HCT116 (cell line): ENCODE measurements around the gene BCKDK. TPM values are rescaled to one million over a fixed set of nuclear protein-coding genes. Genes with fewer than 3 reads are reported as not detected.

Experiments
- ATAC-seq: fragments of 200-7000 bp; cut with Tn5 transposase; 2 replicates; pipeline ENCODE4 v1.9.1; 2020; ENCODE audit warnings: mild to moderate bottlenecking, moderate library complexity
- Bru-seq: library from RNA; stranded (reverse); fragments of 400-500 nt; gene quantifications from one replicate; lab custom pipeline; 2021; lab: Mats Ljungman, UMichigan
- BruChase-seq, 2 experiments: library from RNA; stranded (reverse); fragments of 400-500 nt; gene quantifications; one replicate each; lab custom pipeline; 2021; lab: Mats Ljungman, UMichigan
- BruUV-seq: library from RNA; stranded (reverse); fragments of 400-500 nt; replicated peaks from 2 replicates; lab custom pipeline; 2021; lab: Mats Ljungman, UMichigan
- CTCF ChIA-PET: fragments of 300-600 bp; sonication (Branson Sonifier 250); formaldehyde crosslinking; loops from one replicate; lab custom pipeline; 2021; ENCODE audit warnings: antibody characterized with exemption; lab: Charles Lee
- POLR2A ChIA-PET: fragments of 300-600, 350-600 bp; sonication (Branson Sonifier 250); formaldehyde crosslinking; loops from one replicate; lab custom pipeline; 2021; ENCODE audit warnings: antibody characterized with exemption; lab: Charles Lee
- RAD21 ChIA-PET, 2 experiments: fragments of 300-600 bp; sonication (Branson Sonifier 250); formaldehyde crosslinking; loops; one replicate each; lab custom pipeline; 2023; ENCODE audit warnings: low total read pairs in 2 of 2; ENCODE audit not compliant: uncharacterized antibody in 2 of 2, unreplicated experiment in 2 of 2, low non-redundant PET in 1 of 2; lab: Charles Lee
- DNase-seq: peaks from one replicate; pipeline ENCODE4 v3.0.0-alpha.2; 2010; ENCODE audit warnings: low read depth, low spot score
- H2AFZ ChIP-seq: fragments of 200-600 bp; shearing (Covaris generic), sonication (generic); 2 replicates; pipeline ENCODE4 v1.6.1; 2017; ENCODE audit warnings: low read depth, mixed run types, mixed read lengths, antibody characterized with exemption, low read length; ENCODE audit not compliant: poor library complexity, severe bottlenecking
- H3K27ac ChIP-seq: 2 replicates; pipeline ENCODE4 v1.5.1; 2012; ENCODE audit warnings: low read depth, low read length
- H3K27me3 ChIP-seq: fragments of 200-600 bp; sonication (generic); 2 replicates; pipeline ENCODE4 v1.6.1; 2016; ENCODE audit warnings: mixed run types, low read length, mixed read lengths; ENCODE audit not compliant: insufficient read depth
- H3K36me3 ChIP-seq, 2 experiments: fragments of 200-500 bp in 1 of 2; fragments of 200-600 bp in 1 of 2; sonication (Bioruptor generic) in 1 of 2; sonication (generic) in 1 of 2; 2 replicates each; pipeline versions ENCODE4 v1.5.1 to v1.6.1; 2014 to 2016; ENCODE audit warnings: low read length in 2 of 2, inconsistent platforms in 1 of 2, mixed read lengths in 1 of 2, mixed run types in 1 of 2; ENCODE audit not compliant: insufficient read depth in 2 of 2, control insufficient read depth in 1 of 2
- H3K4me1 ChIP-seq, 2 experiments: fragments of 200-600 bp in 1 of 2; sonication (generic) in 1 of 2; 2 replicates each; pipeline versions ENCODE4 v1.5.1 to v1.6.1; 2012 to 2017; ENCODE audit warnings: low read length in 2 of 2, inconsistent platforms in 1 of 2, mild to moderate bottlenecking in 1 of 2, mixed read lengths in 1 of 2, mixed run types in 1 of 2, moderate library complexity in 1 of 2; ENCODE audit not compliant: insufficient read depth in 2 of 2, control insufficient read depth in 1 of 2
- H3K4me2 ChIP-seq: fragments of 200-600 bp; sonication (generic); 2 replicates; pipeline ENCODE4 v1.6.1; 2017; ENCODE audit warnings: mixed run types, low read length, mixed read lengths
- H3K4me3 ChIP-seq, 2 experiments: fragments of 200-600 bp in 1 of 2; sonication (generic) in 1 of 2; replicated peaks in 1 of 2; 2 replicates each; pipeline ENCODE4 v1.5.1; 2011 to 2016; ENCODE audit warnings: low read length in 2 of 2, control low read depth in 1 of 2, low read depth in 1 of 2, mild to moderate bottlenecking in 1 of 2, mixed read lengths in 1 of 2, mixed run types in 1 of 2
- H3K79me2 ChIP-seq: fragments of 200-600 bp; sonication (generic); 2 replicates; pipeline ENCODE4 v1.6.1; 2017; ENCODE audit warnings: mild to moderate bottlenecking, mixed run types, low read length, moderate library complexity, mixed read lengths; ENCODE audit not compliant: insufficient read depth
- H3K9ac ChIP-seq: fragments of 200-600 bp; sonication (generic); 2 replicates; pipeline ENCODE4 v1.6.1; 2016; ENCODE audit warnings: low read length, mixed read lengths
- H3K9me2 ChIP-seq: fragments of 200-600 bp; sonication (generic), shearing (Covaris generic); 2 replicates; pipeline ENCODE4 v1.6.1; 2017; ENCODE audit warnings: mixed run types, mild to moderate bottlenecking, moderate library complexity; ENCODE audit not compliant: insufficient read depth
- H3K9me3 ChIP-seq, 2 experiments: fragments of 200-500 bp in 1 of 2; fragments of 200-600 bp in 1 of 2; sonication (Bioruptor generic) in 1 of 2; sonication (generic) in 1 of 2; 2 replicates each; pipeline ENCODE4 v1.6.1; 2014 to 2017; ENCODE audit warnings: low read length in 2 of 2, mixed read lengths in 2 of 2, inconsistent platforms in 1 of 2, low read depth in 1 of 2, mild to moderate bottlenecking in 1 of 2, mixed run types in 1 of 2, moderate library complexity in 1 of 2; ENCODE audit not compliant: control insufficient read depth in 1 of 2, insufficient read depth in 1 of 2
- H4K20me1 ChIP-seq: fragments of 200-600 bp; sonication (generic), shearing (Covaris generic); 2 replicates; pipeline ENCODE4 v1.6.1; 2017; ENCODE audit warnings: mixed run types, mild to moderate bottlenecking, moderate library complexity; ENCODE audit not compliant: insufficient read depth
- CBX3 ChIP-seq: IDR thresholded peaks from 2 replicates; pipeline ENCODE4 v1.6.1; 2012; ENCODE audit warnings: low read depth
- CEBPB ChIP-seq: IDR thresholded peaks from 2 replicates; pipeline ENCODE4 v1.6.1; 2012; ENCODE audit warnings: low read depth
- EGR1 ChIP-seq: IDR thresholded peaks from 2 replicates; pipeline ENCODE4 v1.6.1; 2012; ENCODE audit warnings: low read depth
- ELF1 ChIP-seq: IDR thresholded peaks from 2 replicates; pipeline ENCODE4 v1.6.1; 2012; ENCODE audit warnings: low read depth, borderline replicate concordance
- EZH2 ChIP-seq: fragments of 200-600 bp; sonication (generic); IDR thresholded peaks from 2 replicates; pipeline ENCODE4 v1.6.1; 2017; ENCODE audit warnings: antibody characterized with exemption, mixed run types
- EZH2phosphoT487 ChIP-seq: fragments of 200-600 bp; IDR thresholded peaks from 2 replicates; pipeline ENCODE4 v1.6.1; 2018; ENCODE audit warnings: antibody characterized with exemption, borderline replicate concordance
- FOSL1 ChIP-seq: IDR thresholded peaks from 2 replicates; pipeline ENCODE4 v1.6.1; 2012; ENCODE audit warnings: low read depth
- JUND ChIP-seq: IDR thresholded peaks from 2 replicates; pipeline ENCODE4 v1.6.1; 2012
- MAX ChIP-seq: IDR thresholded peaks from 2 replicates; pipeline ENCODE4 v1.6.1; 2012
- POLR2A ChIP-seq: IDR thresholded peaks from 2 replicates; pipeline ENCODE4 v1.7.0; 2011; ENCODE audit warnings: borderline replicate concordance; ENCODE audit not compliant: insufficient read depth, insufficient read length; ENCODE audit errors: extremely low read depth
- POLR2AphosphoS5 ChIP-seq: IDR thresholded peaks from 2 replicates; pipeline ENCODE4 v1.6.1; 2011; ENCODE audit warnings: mild to moderate bottlenecking, low read depth, low read length, moderate library complexity
- RAD21 ChIP-seq: IDR thresholded peaks from 2 replicates; pipeline ENCODE4 v1.6.1; 2012; ENCODE audit warnings: low read depth, mild to moderate bottlenecking
- REST ChIP-seq: IDR thresholded peaks from 2 replicates; pipeline ENCODE4 v1.6.1; 2012; ENCODE audit warnings: low read depth
- SP1 ChIP-seq: IDR thresholded peaks from 2 replicates; pipeline ENCODE4 v1.6.1; 2012; ENCODE audit warnings: low read depth
- SRF ChIP-seq: IDR thresholded peaks from 2 replicates; pipeline ENCODE4 v1.6.1; 2012; ENCODE audit warnings: low read depth
- TCF7L2 ChIP-seq: IDR thresholded peaks from 2 replicates; pipeline ENCODE4 v1.7.0; 2011; ENCODE audit warnings: borderline replicate concordance, inconsistent platforms; ENCODE audit not compliant: insufficient read depth, insufficient read length; ENCODE audit errors: extremely low read depth
- YY1 ChIP-seq: IDR thresholded peaks from 2 replicates; pipeline ENCODE4 v1.6.1; 2011; ENCODE audit warnings: low read length, low read depth, moderate library complexity, mild to moderate bottlenecking; ENCODE audit not compliant: insufficient replicate concordance; ENCODE audit errors: extremely low read depth
- ZFX ChIP-seq: fragments of 450-650 bp; IDR thresholded peaks from 2 replicates; pipeline ENCODE4 v1.6.1; 2017
- ZNF274 ChIP-seq: fragments of 200-500 bp; sonication (Bioruptor generic); IDR thresholded peaks from 2 replicates; pipeline ENCODE4 v1.6.1; 2014; ENCODE audit warnings: mild to moderate bottlenecking, low read depth, low read length, inconsistent platforms
- intact Hi-C: fragments of 100-400 bp; cut with micrococcal nuclease; formaldehyde crosslinking; loops from 2 replicates; pipeline ENCODE4 v1.10.0; 2022
- long read RNA-seq: library from polyadenylated mRNA; unstranded; transcript quantifications from one replicate; pipeline ENCODE4 v2.0.0, GENCODE V29; 2021; ENCODE audit not compliant: unreplicated experiment
- polyA plus RNA-seq: library from polyadenylated mRNA; unstranded; fragments of >200 nt; gene quantifications from 2 replicates; pipeline ENCODE4 v1.2.1, GENCODE V29; 2012; ENCODE audit warnings: missing spikeins
- total RNA-seq: library from RNA; stranded (reverse); gene quantifications from one replicate; pipeline ENCODE4 v1.2.1, GENCODE V29; 2021; ENCODE audit not compliant: unreplicated experiment
- TF ChIP-seq, protein P1 (sequence below): IDR thresholded peaks from 2 replicates; pipeline ENCODE4 v1.6.1; 2012
- TF ChIP-seq, protein P2 (sequence below), 3 experiments: fragments of 200-600 bp in 1 of 3; sonication (generic) in 1 of 3; IDR thresholded peaks in 2 of 3; conservative IDR thresholded peaks in 1 of 3; 2 replicates each; pipeline ENCODE4 v1.5.1; 2012 to 2017; ENCODE audit warnings: low read depth in 2 of 3, low read length in 2 of 3, antibody characterized with exemption in 1 of 3, borderline replicate concordance in 1 of 3, control low read depth in 1 of 3, mild to moderate bottlenecking in 1 of 3, mixed read lengths in 1 of 3, mixed run types in 1 of 3, moderate library complexity in 1 of 3; ENCODE audit not compliant: insufficient read depth in 1 of 3

BCKDK gene
- total RNA-seq (60.7 TPM), Bru-seq, nascent RNA (percentile 54 among the genes with signal in this experiment), BruChase-seq, experiment 1, labeled RNA remaining after a 6-hour chase (percentile 72 among the genes with signal in this experiment), BruChase-seq, experiment 2, labeled RNA remaining after a 2-hour chase (percentile 63 among the genes with signal in this experiment)
- polyA plus RNA-seq: 85.2 and 87.3 TPM in 2 replicates
- long read RNA-seq, transcript BCKDK-201 (12 exons, 2,128 nt): major isoform, 74 of 168 reads
- long read RNA-seq, transcript BCKDK-203 (11 exons, 1,997 nt): minor isoform, 31 of 168 reads
- long read RNA-seq, partial matches to known transcripts: 41 of 168 reads
- long read RNA-seq, other reads (novel, unspliced or antisense): 21 of 168 reads

- DNase-seq (peak; percentile 42), ATAC-seq (peak; percentile 91)
- intact Hi-C loops: loop anchor here (5.0 kb wide), 1 partner anchor 334 kb away; the partner anchor contains the start of gene ZNF843
- Histone ChIP-seq H4K20me1 (no peaks in the 10 kb centered on the region), H3K9ac (peak within 1 kb of the TSS; percentile 90), H3K9me2 (no peaks in the 10 kb centered on the region), H3K27me3 (no peaks in the 10 kb centered on the region), H3K79me2 (peaks cover 16% of the 10 kb centered on the region), H3K9me3 (no peaks in the 10 kb centered on the region), H3K27ac (peak within 1 kb of the TSS; percentile 89), H3K4me1 (peaks cover 10 to 26% of the 10 kb centered on the region in 2 experiments; a peak in 3 of 4 replicates), H3K4me3 (peak within 1 kb of the TSS; percentile 83 to 98), H3K4me2 (peak within 1 kb of the TSS; percentile 83), H2AFZ (peak within 1 kb of the TSS; percentile 58), H3K36me3 (peaks cover 14 to 38% of the 10 kb centered on the region in 2 experiments)
- no TSS peak for BruUV-seq
- ChIA-PET CTCF (no interaction called here), POLR2A (no interaction called here), RAD21 (no interaction called here)
- TF ChIP-seq SRF: no peak
- TF ChIP-seq ZFX: peak; percentile 75; the same call in 1 of the 2 replicates
- TF ChIP-seq POLR2AphosphoS5: peak; percentile 85
- no peak for TF ChIP-seq EZH2phosphoT487
- no peak for TF ChIP-seq RAD21
- TF ChIP-seq JUND: no peak
- TF ChIP-seq, protein P1, sequence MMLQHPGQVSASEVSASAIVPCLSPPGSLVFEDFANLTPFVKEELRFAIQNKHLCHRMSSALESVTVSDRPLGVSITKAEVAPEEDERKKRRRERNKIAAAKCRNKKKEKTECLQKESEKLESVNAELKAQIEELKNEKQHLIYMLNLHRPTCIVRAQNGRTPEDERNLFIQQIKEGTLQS: no peak
- no peak for TF ChIP-seq ZNF274
- TF ChIP-seq FOSL1: no peak
- TF ChIP-seq, protein P2, sequence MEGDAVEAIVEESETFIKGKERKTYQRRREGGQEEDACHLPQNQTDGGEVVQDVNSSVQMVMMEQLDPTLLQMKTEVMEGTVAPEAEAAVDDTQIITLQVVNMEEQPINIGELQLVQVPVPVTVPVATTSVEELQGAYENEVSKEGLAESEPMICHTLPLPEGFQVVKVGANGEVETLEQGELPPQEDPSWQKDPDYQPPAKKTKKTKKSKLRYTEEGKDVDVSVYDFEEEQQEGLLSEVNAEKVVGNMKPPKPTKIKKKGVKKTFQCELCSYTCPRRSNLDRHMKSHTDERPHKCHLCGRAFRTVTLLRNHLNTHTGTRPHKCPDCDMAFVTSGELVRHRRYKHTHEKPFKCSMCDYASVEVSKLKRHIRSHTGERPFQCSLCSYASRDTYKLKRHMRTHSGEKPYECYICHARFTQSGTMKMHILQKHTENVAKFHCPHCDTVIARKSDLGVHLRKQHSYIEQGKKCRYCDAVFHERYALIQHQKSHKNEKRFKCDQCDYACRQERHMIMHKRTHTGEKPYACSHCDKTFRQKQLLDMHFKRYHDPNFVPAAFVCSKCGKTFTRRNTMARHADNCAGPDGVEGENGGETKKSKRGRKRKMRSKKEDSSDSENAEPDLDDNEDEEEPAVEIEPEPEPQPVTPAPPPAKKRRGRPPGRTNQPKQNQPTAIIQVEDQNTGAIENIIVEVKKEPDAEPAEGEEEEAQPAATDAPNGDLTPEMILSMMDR (IDR thresholded peaks at IDR 0.05 in 2 of 3, conservative IDR thresholded peaks at IDR 0.05 in 1 of 3; ENCODE audit: borderline replicate concordance in 1 of 3, insufficient read depth in 1 of 3, low read depth in 2 of 3, low read length in 2 of 3): no peak
- peak; percentile 78 for TF ChIP-seq YY1
- peak; percentile 98 for TF ChIP-seq EGR1
- no peak for TF ChIP-seq CEBPB
- no peak for TF ChIP-seq REST
- TF ChIP-seq POLR2A: peak; percentile 44
- peak; percentile 73 for TF ChIP-seq SP1
- no peak for TF ChIP-seq CBX3
- no peak for TF ChIP-seq TCF7L2
- TF ChIP-seq ELF1: no peak; the same call in 1 of the 2 replicates
- peak; percentile 75 for TF ChIP-seq MAX
- TF ChIP-seq EZH2: no peak
These were observed at the start of gene BCKDK for GRCh38 chr16:31108035-31108793. BCKDK (plus strand) TSS chr16:31108386; CDS start chr16:31109224, 838 bp downstream.
